Measurements from ENCODE around the gene STEAP4. TPM values are rescaled to one million over a fixed set of nuclear protein-coding genes. Genes with fewer than 3 reads are reported as not detected.

Gene STEAP4
- total and polyA plus RNA-seq, 4 donors: 3.7 to 43.8 (median 12.8) TPM

- Histone ChIP-seq H3K9ac (ENCODE audit: low read depth in 1 of 2, low read length in 2 of 2) (no peak overlapping the region), H3K9me3 (ENCODE audit: control insufficient read depth in 4 of 4, low read length in 3 of 4) (no peaks in the 10 kb centered on the region), H3K4me1 (ENCODE audit: control insufficient read depth in 4 of 4, insufficient read depth in 4 of 4, low read length in 3 of 4) (no peaks in the 10 kb centered on the region), H3K27me3 (ENCODE audit: control insufficient read depth in 4 of 4, insufficient read depth in 4 of 4, low read length in 3 of 4) (no peaks in the 10 kb centered on the region), H3K27ac (ENCODE audit: low read depth in 1 of 2, low read length in 2 of 2) (no peak overlapping the region), H3K36me3 (ENCODE audit: control insufficient read depth in 4 of 4, insufficient read depth in 3 of 4, low read depth in 1 of 4, low read length in 3 of 4) (no peaks in the 10 kb centered on the region), H3K4me3 (ENCODE audit: low read depth in 1 of 3, low read length in 3 of 3) (no peak overlapping the region)
- no peak for TF ChIP-seq FOXA2 (IDR thresholded peaks at IDR 0.05)
- TF ChIP-seq ATF3 (IDR thresholded peaks at IDR 0.05): no peak
- TF ChIP-seq RAD21 (IDR thresholded peaks at IDR 0.05): no peak
- no peak for TF ChIP-seq CTCF (IDR thresholded peaks at IDR 0.05; ENCODE audit: low read depth, low read length, missing input control)
- no peak for TF ChIP-seq RXRA (IDR thresholded peaks at IDR 0.05)
- no peak for TF ChIP-seq TAF1 (conservative IDR thresholded peaks at IDR 0.05)
- no peak for TF ChIP-seq EGR1 (IDR thresholded peaks at IDR 0.05; ENCODE audit: low read depth in 2 of 2)
- no peak for TF ChIP-seq MAX (IDR thresholded peaks at IDR 0.05)
- TF ChIP-seq ZBTB33 (IDR thresholded peaks at IDR 0.05): no peak
- no peak for TF ChIP-seq HNF4A (conservative IDR thresholded peaks at IDR 0.05)
- TF ChIP-seq HNF4G (IDR thresholded peaks at IDR 0.05): no peak
- TF ChIP-seq JUND (IDR thresholded peaks at IDR 0.05): no peak
- no peak for TF ChIP-seq SP1 (IDR thresholded peaks at IDR 0.05)
- no peak for TF ChIP-seq GABPA (IDR thresholded peaks at IDR 0.05 in 1 of 2, conservative IDR thresholded peaks at IDR 0.05 in 1 of 2)
- no peak for TF ChIP-seq FOXA1 (IDR thresholded peaks at IDR 0.05)
- no peak for TF ChIP-seq REST (IDR thresholded peaks at IDR 0.05)
- TF ChIP-seq YY1 (IDR thresholded peaks at IDR 0.05): no peak
- TF ChIP-seq NR2F2 (IDR thresholded peaks at IDR 0.05): no peak
- DNase-seq (ENCODE audit: low spot score): no peak
Observed at GRCh38 chr7:88331322-88331721, 24.6 kb upstream of the STEAP4 start.

Measured in liver (tissue), 9 donors.